Ascending aorta (tissue), 1 donor: ENCODE results near the gene FBXO33. TPM values are rescaled to one million over a fixed set of nuclear protein-coding genes. Genes with fewer than 3 reads are reported as not detected.

Experiments used
- total RNA-seq: library from RNA; depleted of rRNA; stranded (reverse); fragments of >200 nt; gene quantifications from one replicate; pipeline ENCODE4 v1.1.0, GENCODE V29; 2016

The FBXO33 gene
- total RNA-seq, 1 donor from 2014 or later = 14.5 TPM

Other genes starting within 250 kb of the FBXO33 start
- 14.4 TPM for gene MIA2, start 198.5 kb downstream of the FBXO33 start, total RNA-seq